Spleen (tissue), 7 donors: ENCODE results near the gene TM9SF4.

ENCODE experiments used
- CTCF ChIP-seq, 11 experiments: fragments of 200-600 bp in 7 of 11; fragments of 450-650 bp in 4 of 11; sonication (generic) in 4 of 11; IDR thresholded peaks in 8 of 11; conservative IDR thresholded peaks in 3 of 11; 1 replicate in 7 of 11; 2 replicates in 4 of 11; pipeline versions ENCODE4 v1.4.0 to v1.8.0; 2016 to 2021; ENCODE audit warnings: antibody characterized with exemption in 11 of 11, inconsistent platforms in 4 of 11, mild to moderate bottlenecking in 1 of 11
- POLR2A ChIP-seq, 3 donors: fragments of 450-650 bp; IDR thresholded peaks; one replicate each; pipeline ENCODE4 v1.5.1; 2017; ENCODE audit warnings: antibody characterized with exemption in 3 of 3, mild to moderate bottlenecking in 1 of 3
- donor health status: DM: no; HTN: no; CAD: no; lungs with moderate emphysema.
- donor health status: DM: no; HTN: no; CAD: no.
- donor health status: DM: no; HTN: no; CAD: no.

- no peak for TF ChIP-seq CTCF (IDR thresholded peaks at IDR 0.05 in 8 of 11, conservative IDR thresholded peaks at IDR 0.05 in 3 of 11)
- no peak for TF ChIP-seq POLR2A (IDR thresholded peaks at IDR 0.05)
Observed at GRCh38 chr20:32191422-32191821, 81.9 kb downstream of the TM9SF4 start.
